Transverse colon (tissue), 4 donors: Measurements from ENCODE around the gene WWOX.

Experiments
- POLR2A ChIP-seq: fragments of 450-650 bp; IDR thresholded peaks from one replicate; pipeline ENCODE4 v1.6.1; 2016; ENCODE audit warnings: antibody characterized with exemption, mild to moderate bottlenecking, moderate library complexity
- POLR2AphosphoS5 ChIP-seq, 3 donors: sonication (generic); formaldehyde crosslinking; IDR thresholded peaks; one replicate each; pipeline ENCODE4 v1.6.1; 2016; ENCODE audit warnings: antibody characterized with exemption in 3 of 3
- TF ChIP-seq, protein P1 (sequence below), 5 experiments: fragments of 200-600 bp in 3 of 5; fragments of 450-650 bp in 2 of 5; sonication (generic) in 3 of 5; IDR thresholded peaks; 1 replicate in 2 of 5; 2 replicates in 3 of 5; pipeline ENCODE4 v1.5.1; 2016 to 2017; ENCODE audit warnings: antibody characterized with exemption in 5 of 5, inconsistent platforms in 3 of 5, mild to moderate bottlenecking in 2 of 5, moderate library complexity in 1 of 5

DNA sequence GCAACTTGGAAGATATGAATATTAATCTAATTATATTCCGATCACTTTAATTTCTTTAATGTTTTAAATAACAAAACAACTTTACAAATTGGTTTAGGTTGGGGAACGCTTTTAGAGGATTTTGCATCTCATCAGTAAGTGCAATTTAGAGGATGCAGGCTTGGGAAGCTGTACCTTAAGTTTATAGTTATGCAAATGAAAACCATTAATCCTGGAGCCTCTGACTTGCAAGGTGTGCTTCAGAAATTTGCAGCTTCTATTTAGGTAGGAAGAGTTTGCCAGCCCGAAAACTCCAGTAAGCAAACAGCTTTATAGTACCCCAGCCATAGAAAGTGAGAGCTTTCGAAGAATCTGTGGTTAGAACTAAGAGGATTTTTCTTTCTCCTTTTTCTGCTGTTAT is 954.1 kb downstream of the WWOX start:
- TF ChIP-seq POLR2AphosphoS5 (IDR thresholded peaks at IDR 0.05) (no peak), POLR2A (no peak)
- TF ChIP-seq, protein P1, sequence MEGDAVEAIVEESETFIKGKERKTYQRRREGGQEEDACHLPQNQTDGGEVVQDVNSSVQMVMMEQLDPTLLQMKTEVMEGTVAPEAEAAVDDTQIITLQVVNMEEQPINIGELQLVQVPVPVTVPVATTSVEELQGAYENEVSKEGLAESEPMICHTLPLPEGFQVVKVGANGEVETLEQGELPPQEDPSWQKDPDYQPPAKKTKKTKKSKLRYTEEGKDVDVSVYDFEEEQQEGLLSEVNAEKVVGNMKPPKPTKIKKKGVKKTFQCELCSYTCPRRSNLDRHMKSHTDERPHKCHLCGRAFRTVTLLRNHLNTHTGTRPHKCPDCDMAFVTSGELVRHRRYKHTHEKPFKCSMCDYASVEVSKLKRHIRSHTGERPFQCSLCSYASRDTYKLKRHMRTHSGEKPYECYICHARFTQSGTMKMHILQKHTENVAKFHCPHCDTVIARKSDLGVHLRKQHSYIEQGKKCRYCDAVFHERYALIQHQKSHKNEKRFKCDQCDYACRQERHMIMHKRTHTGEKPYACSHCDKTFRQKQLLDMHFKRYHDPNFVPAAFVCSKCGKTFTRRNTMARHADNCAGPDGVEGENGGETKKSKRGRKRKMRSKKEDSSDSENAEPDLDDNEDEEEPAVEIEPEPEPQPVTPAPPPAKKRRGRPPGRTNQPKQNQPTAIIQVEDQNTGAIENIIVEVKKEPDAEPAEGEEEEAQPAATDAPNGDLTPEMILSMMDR (IDR thresholded peaks at IDR 0.05), result no peak
